Measurements from ENCODE around the gene THSD4.

Gene THSD4

DNA sequence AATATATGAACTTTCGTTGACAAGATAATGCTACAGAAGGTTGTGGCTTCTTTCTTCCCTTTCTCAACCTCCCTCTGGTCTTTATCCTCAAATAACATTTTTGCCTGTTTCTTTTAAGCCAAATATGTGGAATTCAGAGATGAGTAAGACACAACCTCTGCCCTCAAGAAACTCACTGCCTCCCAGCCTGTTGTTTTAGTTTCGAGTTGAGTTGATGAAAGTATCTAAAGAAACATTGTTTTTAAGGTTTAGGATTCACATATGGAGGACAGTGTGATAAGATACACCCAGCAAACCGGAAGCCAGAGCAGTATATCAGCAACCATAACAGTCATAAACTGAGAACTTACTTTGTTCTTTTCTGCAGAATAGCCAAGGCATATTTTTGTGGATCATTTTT lies 218.6 kb downstream of the THSD4 start:
- DNase-seq: no peak

DNA sequence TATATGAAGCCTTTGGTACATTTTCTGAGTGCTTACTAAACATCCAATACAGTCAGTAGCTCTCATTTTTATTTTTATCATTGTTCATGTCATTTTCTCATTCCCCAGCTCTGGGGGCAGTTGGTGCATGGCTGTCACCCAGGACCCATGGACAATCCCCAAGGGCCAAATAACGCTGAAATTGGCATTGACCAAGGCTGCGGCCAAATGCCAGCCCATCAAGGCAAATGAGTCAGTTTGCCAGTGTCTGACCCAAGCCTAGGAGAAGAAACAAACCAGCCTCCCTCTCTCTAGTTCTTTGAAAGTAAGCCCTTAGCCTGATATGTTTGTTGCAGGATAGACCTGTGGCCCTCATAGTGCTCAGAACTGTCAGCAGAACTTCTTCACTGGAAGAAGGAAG lies 219.2 kb downstream of the THSD4 start:
- no peak for DNase-seq

DNA sequence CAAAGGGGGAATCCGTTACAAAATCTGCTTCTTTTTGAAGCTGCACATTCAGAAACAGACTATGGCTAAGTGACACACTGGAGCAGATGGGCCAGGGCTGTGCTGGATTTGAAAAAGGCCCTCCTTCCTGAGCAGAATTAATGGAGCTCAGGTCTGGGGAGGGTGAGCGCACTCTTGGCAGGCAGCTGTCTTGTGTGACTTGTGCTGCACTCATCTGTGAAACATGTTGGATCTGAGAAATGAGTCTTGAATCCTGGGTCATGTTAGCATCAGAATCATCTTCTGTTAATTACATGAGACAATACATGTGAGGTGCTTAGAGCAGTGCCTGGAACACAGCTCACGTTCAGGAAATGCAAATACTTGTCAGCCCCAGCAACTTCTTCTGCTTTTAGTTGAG lies 219.6 kb downstream of the THSD4 start:
- DNase-seq: no peak

DNA sequence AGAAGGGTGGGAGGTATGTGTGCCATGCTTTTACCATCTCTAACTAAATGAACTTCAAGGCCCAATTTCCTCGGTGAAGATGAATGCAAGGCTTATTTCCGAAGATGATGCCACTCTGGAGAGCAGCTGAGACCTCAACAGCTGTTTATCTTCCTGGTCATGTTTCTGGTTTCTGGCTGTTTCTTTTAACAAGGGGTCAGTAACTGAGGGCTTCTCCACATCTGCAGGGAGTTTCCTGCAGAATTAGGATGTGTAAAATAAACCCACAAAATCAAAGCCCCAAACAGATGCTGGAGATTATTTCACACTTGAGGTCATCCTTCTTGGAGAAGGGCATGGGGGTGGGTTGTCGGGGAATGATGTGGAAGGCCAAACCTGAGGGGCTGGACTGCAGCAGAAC lies 220.3 kb downstream of the THSD4 start:
- no peak for DNase-seq

GRCh38 chr15:71336671-71337070 lies 221.4 kb downstream of the THSD4 start:
- no peak for DNase-seq

DNA sequence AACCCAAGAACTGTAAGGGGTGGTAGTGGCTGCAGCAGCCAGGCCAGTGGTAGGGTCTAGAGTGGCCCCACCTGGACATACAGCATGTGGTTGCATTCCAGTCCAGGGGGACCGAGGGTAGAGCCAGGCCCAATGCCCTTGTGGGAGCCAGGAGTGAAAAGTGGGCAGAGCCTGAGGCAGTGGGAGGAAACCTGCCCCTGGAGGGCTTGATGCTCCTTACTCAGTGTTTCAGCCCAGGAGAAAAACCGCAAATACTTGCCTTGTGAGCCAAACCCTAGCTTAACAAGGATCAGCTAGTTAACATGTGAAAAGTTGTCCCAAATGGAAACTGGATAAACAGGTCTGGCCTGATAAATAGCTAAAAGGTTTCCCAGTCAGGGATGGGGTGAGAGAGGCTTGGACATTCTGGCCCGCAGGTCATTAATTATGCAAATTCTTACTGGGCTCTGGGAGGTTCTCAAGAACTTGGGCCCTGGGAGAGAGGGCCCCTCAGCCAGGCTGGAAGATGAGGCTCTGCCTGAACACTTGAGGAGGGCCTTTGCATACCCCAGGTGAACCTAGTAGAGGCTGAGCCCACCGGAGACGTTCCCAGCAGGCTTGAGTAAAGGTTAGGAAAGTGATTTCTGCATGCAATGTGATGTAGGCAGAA lies 222.1 kb downstream of the THSD4 start:
- no peak for DNase-seq

DNA sequence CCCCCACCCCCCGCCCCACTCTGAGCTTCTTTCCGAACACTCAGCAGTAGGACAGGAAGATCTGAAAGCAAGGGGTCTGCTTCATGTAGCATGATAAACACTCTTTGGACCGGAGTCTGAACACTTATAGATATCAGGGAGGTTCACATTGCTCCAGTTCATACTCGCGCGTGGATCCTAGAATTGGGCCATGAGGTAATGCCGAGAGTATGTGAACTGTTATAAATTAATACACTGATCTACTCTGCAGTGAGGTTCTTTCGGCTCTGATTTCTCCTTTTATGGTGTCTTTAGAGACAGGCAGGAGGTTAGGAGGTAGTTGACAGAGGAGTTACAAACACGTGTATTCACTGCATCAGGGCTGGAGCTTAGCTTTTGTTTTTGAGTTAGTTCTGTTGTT lies 223.0 kb downstream of the THSD4 start:
- DNase-seq: no peak

DNA sequence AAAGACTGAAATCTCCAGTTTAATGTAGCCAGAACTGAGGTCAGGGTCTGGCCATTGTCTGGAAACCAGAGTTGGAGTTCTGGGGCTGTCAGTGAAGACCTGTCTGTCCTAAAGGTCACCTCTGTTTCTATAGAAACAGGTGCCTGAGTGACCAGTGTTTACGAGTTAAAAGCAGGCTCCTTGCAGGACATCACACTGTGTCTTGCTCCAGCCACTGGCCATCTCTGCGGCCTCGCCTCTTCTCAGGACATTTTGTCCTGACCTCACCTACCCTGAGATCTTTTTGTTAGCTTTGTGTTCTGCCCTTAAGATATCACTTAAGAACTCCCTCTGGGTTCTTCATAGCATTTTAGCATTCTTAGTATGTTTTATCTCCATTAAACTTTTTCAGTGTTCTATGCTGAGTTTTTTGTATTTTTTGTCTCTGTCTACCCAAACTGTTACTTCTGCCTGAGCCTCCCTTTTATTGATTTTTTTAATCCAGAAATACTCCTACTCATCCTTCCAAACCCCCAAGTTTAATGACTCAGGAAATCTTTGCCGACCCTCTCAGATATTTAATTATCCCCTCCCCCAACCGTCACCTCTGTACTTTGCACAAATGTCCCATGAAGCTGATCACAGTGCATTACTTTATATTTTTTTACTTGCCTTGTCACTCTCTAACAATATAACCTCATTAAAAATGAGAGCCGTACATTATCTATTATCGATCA lies 223.7 kb downstream of the THSD4 start:
- DNase-seq: no peak

GRCh38 chr15:71341811-71342550 lies 226.7 kb downstream of the THSD4 start:
- no peak for DNase-seq

DNA sequence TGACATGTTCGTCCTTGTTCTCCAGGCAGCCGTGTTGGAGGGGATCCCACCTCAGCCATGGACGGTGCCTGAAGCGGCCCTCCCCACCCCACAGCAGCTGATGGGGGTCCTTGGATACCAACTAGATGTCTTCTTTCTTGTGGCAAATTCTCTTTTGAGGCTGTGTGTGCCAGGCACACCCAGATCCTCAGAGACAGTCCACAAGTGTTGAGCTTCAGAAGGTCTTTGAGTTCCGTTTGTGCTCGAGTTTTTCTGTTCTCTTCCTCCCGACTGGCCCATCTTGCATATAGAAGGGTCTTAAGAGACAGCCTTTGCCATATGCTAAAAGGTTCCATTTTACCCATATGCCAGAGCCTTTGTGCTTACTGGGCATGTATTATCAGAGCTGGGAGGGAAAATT lies 227.4 kb downstream of the THSD4 start:
- no peak for DNase-seq

GRCh38 chr15:71344316-71344715 lies 229.0 kb downstream of the THSD4 start:
- no peak for DNase-seq

GRCh38 chr15:71345186-71345585 lies 229.9 kb downstream of the THSD4 start:
- DNase-seq: no peak

DNA sequence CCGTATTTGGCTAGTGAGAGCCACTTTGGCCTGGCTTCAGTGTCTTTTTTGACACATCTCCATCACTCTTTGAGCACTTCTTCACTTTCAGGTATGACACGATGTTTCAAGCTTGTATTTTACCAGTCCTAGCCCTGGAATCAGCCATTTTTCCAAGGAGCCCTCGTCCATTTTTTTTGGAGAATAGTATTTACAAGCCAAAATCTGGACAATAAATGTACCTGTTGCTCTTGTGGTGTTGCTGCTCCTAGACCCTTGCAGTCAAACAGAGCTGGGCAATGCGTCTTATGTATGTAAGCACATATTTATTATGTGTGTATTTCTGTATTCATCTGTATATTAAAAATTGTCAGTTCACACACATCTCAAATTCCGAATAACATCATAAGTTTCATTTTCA lies 231.2 kb downstream of the THSD4 start:
- DNase-seq: no peak

DNA sequence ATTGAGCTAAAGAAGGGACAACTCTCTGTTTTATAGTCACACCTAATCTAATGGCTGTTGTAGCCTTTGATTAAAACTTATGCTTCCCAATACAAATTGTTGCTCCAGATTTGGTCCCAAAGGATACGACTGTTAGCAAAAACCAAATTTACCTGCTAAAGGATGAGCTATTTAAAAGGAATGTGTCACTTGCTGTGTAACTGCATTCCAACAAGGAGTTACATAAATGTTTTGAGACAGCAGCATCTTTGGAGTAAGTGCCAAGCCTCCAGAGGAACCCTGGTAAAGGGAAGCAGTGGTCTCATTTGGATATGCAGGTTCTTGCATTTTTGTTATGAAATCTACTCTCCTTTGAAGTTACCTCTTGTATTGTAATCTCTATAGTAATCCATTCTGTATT lies 233.3 kb downstream of the THSD4 start:
- no peak for DNase-seq

DNA sequence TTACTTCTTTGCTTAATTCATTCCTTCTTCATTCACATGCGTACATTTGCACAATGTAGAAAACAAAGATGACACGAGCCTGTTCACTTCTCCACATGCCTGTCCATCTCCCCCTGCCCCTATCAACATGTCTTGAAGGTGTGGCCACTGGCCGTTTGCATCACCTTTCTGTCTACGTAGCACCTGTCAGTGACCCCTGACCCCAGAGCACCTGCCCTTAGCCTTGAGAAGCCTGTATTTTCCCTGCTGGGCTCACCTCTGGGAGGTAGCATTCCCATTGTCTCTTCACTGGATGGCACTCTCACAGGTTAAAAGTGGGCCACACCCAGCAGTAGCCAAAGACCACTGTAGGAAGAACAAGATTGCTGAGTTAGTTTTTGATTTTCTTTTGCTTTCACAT lies 234.1 kb downstream of the THSD4 start:
- DNase-seq: no peak

GRCh38 chr15:71349736-71350526 lies 234.7 kb downstream of the THSD4 start:
- no peak for DNase-seq

DNA sequence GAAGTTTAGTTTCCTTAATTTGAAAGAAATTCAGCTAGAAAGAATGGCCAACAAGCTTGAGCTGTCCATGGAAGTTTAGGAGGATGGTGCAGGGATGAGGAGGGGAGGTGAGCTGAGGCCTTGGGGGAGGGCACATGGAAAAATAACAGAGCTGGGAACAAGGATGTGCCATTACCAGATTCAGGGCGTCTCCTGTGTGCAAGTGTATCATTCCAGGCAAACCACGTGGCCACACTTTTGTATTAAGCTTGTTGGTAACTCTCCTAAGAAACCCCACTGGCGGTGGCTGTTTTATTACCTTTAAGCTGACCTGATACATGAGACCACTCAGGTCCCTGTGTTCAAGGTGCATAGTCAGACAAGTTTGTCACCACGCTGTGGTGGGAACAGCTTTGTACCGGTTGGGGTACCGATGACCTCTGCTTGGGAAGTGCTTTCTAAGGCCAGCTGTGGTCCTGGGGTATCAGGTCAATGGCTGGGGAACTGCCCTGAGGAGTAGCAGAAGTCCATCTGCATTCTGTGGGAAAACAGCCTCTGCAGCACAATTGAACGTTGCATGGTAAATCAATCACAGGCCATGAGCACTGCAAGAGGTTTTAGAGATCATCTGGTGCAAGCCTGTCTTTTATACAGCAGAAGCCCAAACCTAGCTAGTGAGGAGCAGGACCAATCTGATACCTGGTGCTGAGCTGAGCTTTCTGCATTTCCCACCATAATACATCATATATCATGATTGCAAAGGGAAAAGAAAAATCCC lies 235.5 kb downstream of the THSD4 start:
- no peak for DNase-seq

GRCh38 chr15:71352125-71352524 lies 236.9 kb downstream of the THSD4 start:
- no peak for DNase-seq

- no peak for DNase-seq
These were observed 237.5 kb downstream of the THSD4 start for GRCh38 chr15:71352765-71353164.

DNA sequence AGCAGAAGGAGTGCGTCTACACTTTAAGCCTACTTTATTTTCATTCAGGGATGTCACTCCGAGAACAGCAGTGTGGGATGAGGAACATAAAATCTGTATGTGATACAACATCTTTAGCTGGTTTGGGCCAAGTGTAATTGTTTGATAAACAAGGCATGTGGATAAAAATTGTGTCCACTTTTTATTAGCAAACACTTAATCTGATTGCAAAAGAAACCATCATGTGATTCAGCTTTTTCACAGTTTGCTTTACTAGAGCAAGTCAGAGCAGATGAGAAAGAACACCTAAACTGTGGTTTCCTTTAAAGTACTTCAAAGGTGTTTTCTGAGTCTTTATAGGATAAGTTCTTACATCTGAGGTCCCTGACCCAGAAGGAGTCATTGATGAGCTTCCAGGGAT lies 237.9 kb downstream of the THSD4 start:
- DNase-seq: no peak

DNA sequence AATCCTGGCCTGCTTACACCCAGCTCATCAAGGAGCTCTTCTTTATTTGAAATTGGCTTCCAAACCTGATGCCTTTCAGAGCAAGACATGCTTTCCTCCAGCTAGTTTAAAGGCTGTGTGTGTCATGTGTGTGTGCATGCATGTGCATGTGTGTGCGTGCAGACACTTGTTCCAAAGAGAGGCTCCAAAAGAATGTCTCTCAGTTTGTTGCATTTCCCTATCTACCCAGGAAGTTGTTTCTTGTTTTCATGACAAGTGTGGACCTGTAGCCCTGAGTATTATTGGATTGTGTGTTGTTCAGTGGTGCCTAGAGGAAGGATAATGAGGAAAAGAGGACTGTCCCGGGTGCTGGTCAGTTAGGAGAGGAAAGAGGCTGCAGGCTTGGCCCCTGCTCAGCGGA lies 240.0 kb downstream of the THSD4 start:
- no peak for DNase-seq

DNA sequence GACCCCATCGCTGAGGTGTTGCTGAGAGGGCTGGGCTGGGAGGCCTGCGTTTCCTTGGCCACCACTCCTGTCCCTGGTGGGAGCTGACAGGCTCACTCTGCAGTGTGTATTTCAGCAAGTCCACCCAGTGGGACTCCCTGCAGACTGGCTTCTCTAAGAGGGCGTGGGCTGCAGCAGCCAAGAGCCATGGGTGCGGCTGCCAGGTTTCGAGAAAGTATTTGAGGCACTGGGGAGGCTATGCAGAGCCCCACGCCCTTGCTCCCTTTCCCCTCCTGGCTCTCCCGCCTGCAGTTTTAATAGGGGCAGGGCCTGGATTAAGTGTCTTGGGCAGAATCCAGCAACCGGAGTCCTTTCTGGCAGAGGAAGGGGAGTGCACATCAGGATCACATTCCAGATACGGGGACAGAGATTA lies 242.1 kb downstream of the THSD4 start:
- no peak for DNase-seq

- DNase-seq: no peak
These were observed 242.7 kb downstream of the THSD4 start for GRCh38 chr15:71357967-71358366.
